Measurements from ENCODE around the gene GLRB. TPM values are rescaled to one million over a fixed set of nuclear protein-coding genes. Genes with fewer than 3 reads are reported as not detected.
"Not testable (repeated sequence)": the region's sequence is repeated elsewhere in the genome, so short reads cannot be mapped to it uniquely, and the experiment has no call there.

Gene GLRB
- total RNA-seq, 1 experiment from 2014 or later: 13.5 TPM

DNA sequence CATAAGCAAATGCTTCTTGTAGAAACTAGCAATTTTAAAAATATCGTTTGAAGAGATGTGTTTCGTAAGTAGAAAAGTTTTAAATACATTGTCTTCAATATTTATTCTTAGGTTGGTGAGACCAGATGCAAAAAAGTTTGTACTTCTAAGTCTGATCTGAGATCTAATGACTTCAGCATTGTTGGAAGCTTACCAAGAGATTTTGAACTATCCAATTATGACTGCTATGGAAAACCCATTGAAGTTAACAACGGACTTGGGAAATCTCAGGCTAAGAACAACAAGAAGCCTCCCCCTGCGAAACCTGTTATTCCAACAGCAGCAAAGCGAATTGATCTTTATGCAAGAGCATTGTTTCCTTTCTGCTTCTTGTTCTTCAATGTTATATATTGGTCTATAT is 94.4 kb downstream of the GLRB start:
- no peaks in the 10 kb centered on the region for H3K9me3 ChIP-seq (replicated peaks)
- no peak overlapping the region for H3K27ac ChIP-seq
- no peaks in the 10 kb centered on the region for H3K27me3 ChIP-seq (replicated peaks)
- H3K4me3 ChIP-seq: no peak overlapping the region
- no peaks in the 10 kb centered on the region for H3K4me1 ChIP-seq (replicated peaks)
- DNase-seq (ENCODE audit: low read depth in 1 of 2, low spot score in 2 of 2): no peak
- no peaks in the 10 kb centered on the region for H3K36me3 ChIP-seq

DNA sequence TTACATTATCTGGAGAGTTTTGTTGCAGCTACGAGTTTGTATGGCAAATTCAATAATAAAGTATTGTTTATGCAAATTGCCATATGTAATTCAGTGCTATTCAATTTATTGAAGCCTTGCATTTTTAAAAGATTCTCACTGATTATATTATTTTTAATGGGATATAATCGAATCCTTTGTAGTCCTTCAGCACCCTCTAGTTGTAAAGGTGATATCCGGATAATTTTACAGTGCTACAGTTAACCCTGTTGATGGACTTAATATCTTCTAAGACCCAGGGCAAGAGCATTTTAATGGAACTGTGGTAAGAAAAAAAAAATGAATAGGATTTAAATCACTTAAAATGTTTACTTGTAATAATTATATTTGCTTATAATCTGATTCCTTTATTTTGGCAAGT is 96.1 kb downstream of the GLRB start:
- Histone ChIP-seq H3K36me3 (no peaks in the 10 kb centered on the region), H3K4me1 (replicated peaks) (no peaks in the 10 kb centered on the region), H3K27ac (no peak overlapping the region), H3K9me3 (replicated peaks) (no peaks in the 10 kb centered on the region), H3K4me3 (no peak overlapping the region), H3K27me3 (replicated peaks) (no peaks in the 10 kb centered on the region)
- no peak for DNase-seq (ENCODE audit: low read depth in 1 of 2, low spot score in 2 of 2)

DNA sequence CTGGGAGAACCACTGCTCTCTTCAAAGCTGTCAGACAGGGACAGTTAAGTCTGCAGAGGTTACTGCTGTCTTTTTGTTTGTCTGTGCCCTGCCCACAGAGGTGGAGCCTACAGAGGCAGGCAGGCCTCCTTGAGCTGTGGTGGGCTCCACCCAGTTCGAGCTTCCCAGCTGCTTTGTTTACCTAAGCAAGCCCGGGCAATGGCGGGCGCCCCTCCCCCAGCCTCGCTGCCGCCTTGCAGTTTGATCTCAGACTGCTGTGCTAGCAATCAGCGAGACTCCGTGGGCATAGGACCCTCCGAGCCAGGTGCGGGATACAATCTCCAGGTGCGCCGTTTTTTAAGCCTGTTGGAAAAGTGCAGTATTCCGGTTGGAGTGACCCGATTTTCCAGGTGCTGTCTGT is 104.3 kb downstream of the GLRB start:
- H3K4me1 ChIP-seq (replicated peaks); H3K9me3 ChIP-seq (replicated peaks); DNase-seq (ENCODE audit: low read depth in 1 of 2, low spot score in 2 of 2); H3K36me3 ChIP-seq; H3K27ac ChIP-seq; H3K27me3 ChIP-seq (replicated peaks); H3K4me3 ChIP-seq: not testable (repeated sequence)

DNA sequence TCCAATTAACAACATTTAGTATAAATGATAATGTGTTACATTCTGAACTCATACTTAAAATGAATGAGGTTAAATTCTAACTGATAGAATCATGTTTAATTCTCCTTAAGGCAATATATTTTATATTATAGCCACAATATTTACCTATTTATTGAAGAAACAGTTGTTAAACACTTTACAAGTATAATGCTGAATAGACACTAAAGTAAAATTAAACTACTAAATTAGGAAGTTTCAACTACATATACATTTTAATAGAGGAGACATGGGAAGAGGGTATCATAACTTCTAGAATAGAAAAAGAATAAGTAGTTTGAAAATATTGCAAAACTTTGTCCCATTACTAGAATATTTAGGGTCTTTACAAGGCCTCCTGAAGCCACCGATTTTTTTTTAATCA is 108.3 kb downstream of the GLRB start:
- Histone ChIP-seq H3K4me3 (no peak overlapping the region), H3K27ac (no peak overlapping the region), H3K9me3 (replicated peaks) (no peaks in the 10 kb centered on the region), H3K4me1 (replicated peaks) (no peaks in the 10 kb centered on the region), H3K27me3 (replicated peaks) (no peaks in the 10 kb centered on the region), H3K36me3 (no peaks in the 10 kb centered on the region)
- no peak for DNase-seq (ENCODE audit: low read depth in 1 of 2, low spot score in 2 of 2)

DNA sequence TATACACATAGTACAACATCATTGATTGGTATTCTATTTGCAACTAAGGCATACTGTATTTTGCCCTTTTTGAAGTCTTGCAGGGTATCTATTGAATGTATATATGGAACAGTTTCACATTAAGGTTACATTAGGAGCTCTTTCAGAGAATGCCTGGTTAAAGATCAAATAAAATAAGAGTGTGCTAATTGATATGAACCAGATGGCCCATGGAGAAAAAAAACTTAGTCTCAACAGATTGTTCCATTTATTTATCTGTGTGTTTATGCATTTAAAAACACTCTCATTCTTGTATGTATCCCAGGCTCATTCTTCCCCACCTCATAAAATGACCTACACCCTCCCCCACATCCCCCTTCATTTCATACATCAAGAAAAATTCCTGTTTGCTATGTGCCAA is 109.4 kb downstream of the GLRB start:
- H3K4me3 ChIP-seq: no peak overlapping the region
- no peaks in the 10 kb centered on the region for H3K27me3 ChIP-seq (replicated peaks)
- H3K9me3 ChIP-seq (replicated peaks): no peaks in the 10 kb centered on the region
- no peak for DNase-seq (ENCODE audit: low read depth in 1 of 2, low spot score in 2 of 2)
- no peaks in the 10 kb centered on the region for H3K4me1 ChIP-seq (replicated peaks)
- H3K36me3 ChIP-seq: no peaks in the 10 kb centered on the region
- no peak overlapping the region for H3K27ac ChIP-seq

DNA sequence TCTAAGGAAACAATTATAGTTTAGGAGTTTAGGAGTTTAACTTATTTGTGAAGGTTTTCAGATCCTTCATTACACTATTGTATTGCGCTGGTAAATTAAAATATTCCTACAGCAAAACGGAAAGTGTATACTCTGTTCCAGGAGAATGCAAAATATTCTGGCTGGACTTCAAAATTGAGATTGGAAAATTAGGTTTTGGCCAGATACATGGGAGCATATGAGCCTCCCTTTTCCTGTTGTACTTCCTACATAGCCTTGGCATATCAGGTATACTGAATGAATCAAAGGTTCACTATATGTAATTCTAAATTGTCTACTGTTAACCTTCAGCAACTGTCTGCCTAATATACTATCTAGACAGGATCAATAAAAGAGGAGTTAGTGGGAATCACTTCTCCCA is 119.4 kb downstream of the GLRB start:
- Histone ChIP-seq H3K27ac (no peak overlapping the region), H3K27me3 (replicated peaks) (no peaks in the 10 kb centered on the region), H3K9me3 (replicated peaks) (no peaks in the 10 kb centered on the region), H3K36me3 (no peaks in the 10 kb centered on the region), H3K4me1 (replicated peaks) (no peaks in the 10 kb centered on the region), H3K4me3 (no peak overlapping the region)
- DNase-seq (ENCODE audit: low read depth in 1 of 2, low spot score in 2 of 2): no peak

DNA sequence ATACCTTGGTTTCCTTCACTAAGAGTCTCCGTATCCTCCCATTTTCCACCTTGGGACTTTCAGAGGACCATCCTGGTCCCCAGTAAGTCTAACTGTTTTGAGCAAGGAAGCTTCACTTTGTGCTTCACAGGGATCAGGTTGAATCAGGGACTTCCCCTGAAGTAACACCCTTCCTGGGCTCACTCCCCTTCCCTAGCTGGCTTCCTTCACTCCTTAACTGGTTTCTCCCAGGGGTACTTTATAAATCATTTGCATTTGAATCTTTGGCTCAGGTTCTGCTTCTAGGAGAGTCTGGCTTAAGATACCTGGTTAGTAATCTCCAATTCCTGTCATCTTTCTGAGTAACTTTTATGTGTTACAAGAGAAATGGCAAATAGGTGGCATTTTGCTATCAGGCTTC is 120.1 kb downstream of the GLRB start:
- Histone ChIP-seq H3K4me3 (no peak overlapping the region), H3K9me3 (replicated peaks) (no peaks in the 10 kb centered on the region), H3K36me3 (no peaks in the 10 kb centered on the region), H3K27me3 (replicated peaks) (no peaks in the 10 kb centered on the region), H3K4me1 (replicated peaks) (no peaks in the 10 kb centered on the region), H3K27ac (no peak overlapping the region)
- no peak for DNase-seq (ENCODE audit: low read depth in 1 of 2, low spot score in 2 of 2)

- peaks cover 4% of the 10 kb centered on the region; the same call in 1 of the 2 replicates for H3K27me3 ChIP-seq (replicated peaks)
- peak in 1 of 2 experiments; percentile 13 for DNase-seq (ENCODE audit: low read depth in 1 of 2, low spot score in 2 of 2)
- H3K4me1 ChIP-seq (replicated peaks): no peaks in the 10 kb centered on the region
- no peaks in the 10 kb centered on the region for H3K9me3 ChIP-seq (replicated peaks)
- no peak overlapping the region for H3K27ac ChIP-seq
- H3K36me3 ChIP-seq: no peaks in the 10 kb centered on the region
- H3K4me3 ChIP-seq: no peak overlapping the region
Observed at GRCh38 chr4:157204634-157205244, 128.8 kb downstream of the GLRB start.

DNA sequence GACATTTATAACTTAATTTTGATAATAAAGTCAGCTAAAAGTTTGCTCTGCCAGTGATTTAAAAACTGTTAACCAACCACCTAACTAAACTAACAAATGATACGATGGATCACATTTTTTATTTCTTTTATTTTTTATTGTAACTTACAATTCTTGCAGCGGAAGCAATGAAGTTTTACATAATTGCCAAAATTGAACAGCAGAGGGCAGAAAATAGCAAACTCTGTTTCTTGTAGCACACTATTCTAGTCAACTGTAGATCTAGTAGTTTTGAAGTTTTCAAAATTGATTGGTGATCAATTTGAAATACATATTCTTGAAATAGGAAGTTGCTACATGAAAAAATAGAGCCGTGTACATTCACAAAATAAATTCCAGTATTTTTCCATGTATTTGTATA is 141.8 kb downstream of the GLRB start:
- DNase-seq (ENCODE audit: low read depth in 1 of 2, low spot score in 2 of 2): no peak
- peaks cover 5% of the 10 kb centered on the region for H3K9me3 ChIP-seq (replicated peaks)
- no peak overlapping the region for H3K4me3 ChIP-seq
- no peak overlapping the region for H3K27ac ChIP-seq
- H3K4me1 ChIP-seq (replicated peaks): peaks cover 6% of the 10 kb centered on the region
- H3K27me3 ChIP-seq (replicated peaks): peaks cover 31% of the 10 kb centered on the region
- H3K36me3 ChIP-seq: no peaks in the 10 kb centered on the region

GRCh38 chr4:157219711-157220370 is 143.9 kb downstream of the GLRB start:
- DNase-seq (ENCODE audit: low read depth in 1 of 2, low spot score in 2 of 2): peak in 1 of 2 experiments; percentile 10
- H3K4me1 ChIP-seq (replicated peaks): peaks cover 6% of the 10 kb centered on the region
- H3K27ac ChIP-seq: no peak overlapping the region
- H3K27me3 ChIP-seq (replicated peaks): peaks cover 51% of the 10 kb centered on the region
- H3K9me3 ChIP-seq (replicated peaks): peaks cover 5% of the 10 kb centered on the region
- H3K4me3 ChIP-seq: peak overlapping the region; percentile 19; the same call in 1 of the 2 replicates
- no peaks in the 10 kb centered on the region for H3K36me3 ChIP-seq

- H3K36me3 ChIP-seq: no peaks in the 10 kb centered on the region
- H3K4me3 ChIP-seq: peak within 1 kb of the TSS; percentile 19; the same call in 1 of the 2 replicates
- H3K27ac ChIP-seq: no peak within 1 kb of the TSS
- H3K4me1 ChIP-seq (replicated peaks): peaks cover 6% of the 10 kb centered on the region
- DNase-seq (ENCODE audit: low read depth in 1 of 2, low spot score in 2 of 2): peak; percentile 28 to 53
- H3K27me3 ChIP-seq (replicated peaks): peaks cover 51% of the 10 kb centered on the region
- peaks cover 5% of the 10 kb centered on the region for H3K9me3 ChIP-seq (replicated peaks)
Observed at GRCh38 chr4:157220371-157220881, 144.5 kb downstream of the GLRB start, which contains the start of gene GRIA2. Gene GRIA2 (plus strand): TSS chr4:157220728. CDS start chr4:157221043, 315 bp downstream.

DNA sequence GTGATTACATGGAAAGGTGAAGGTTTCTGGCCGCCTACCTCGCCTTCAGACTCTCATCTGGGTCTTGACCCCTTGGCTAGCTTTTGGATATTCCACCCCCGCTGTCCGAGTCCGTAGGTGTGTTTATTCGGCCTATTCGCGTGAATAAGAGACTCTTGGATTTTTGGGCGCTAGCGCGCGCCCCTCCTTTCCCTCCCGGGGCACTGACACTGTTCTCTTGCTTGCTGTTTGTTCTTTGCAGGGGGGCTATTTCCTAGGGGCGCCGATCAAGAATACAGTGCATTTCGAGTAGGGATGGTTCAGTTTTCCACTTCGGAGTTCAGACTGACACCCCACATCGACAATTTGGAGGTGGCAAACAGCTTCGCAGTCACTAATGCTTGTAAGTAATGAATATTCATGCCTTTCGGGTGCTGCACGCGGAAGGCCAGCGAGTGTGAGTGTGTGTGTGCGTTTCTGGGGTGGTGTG is 145.5 kb downstream of the GLRB start:
- no peak overlapping the region for H3K27ac ChIP-seq
- DNase-seq (ENCODE audit: low read depth in 1 of 2, low spot score in 2 of 2): no peak
- peaks cover 5% of the 10 kb centered on the region for H3K9me3 ChIP-seq (replicated peaks)
- H3K4me3 ChIP-seq: no peak overlapping the region
- H3K36me3 ChIP-seq: no peaks in the 10 kb centered on the region
- H3K4me1 ChIP-seq (replicated peaks): peaks cover 6% of the 10 kb centered on the region
- H3K27me3 ChIP-seq (replicated peaks): peaks cover 51% of the 10 kb centered on the region

All from SJSA1 (cell line).